ENCODE data around the gene OR2A25. TPM values are rescaled to one million over a fixed set of nuclear protein-coding genes. Genes with fewer than 3 reads are reported as not detected.

OR2A25 gene
- total RNA-seq, 4 donors from 2014 or later: not detected

GRCh38 chr7:144026203-144026883 lies 43.3 kb upstream of the OR2A25 start:
- Histone ChIP-seq H3K9me3 (no peaks in the 10 kb centered on the region), H3K27ac (no peak overlapping the region), H3K36me3 (no peaks in the 10 kb centered on the region), H3K4me1 (no peaks in the 10 kb centered on the region), H3K27me3 (no peaks in the 10 kb centered on the region), H3K4me3 (no peak overlapping the region)
- WGBS, 2 donors: 55 to 59% methylated on average over 4 of the region's 4 CpGs
- TF ChIP-seq, protein P1, sequence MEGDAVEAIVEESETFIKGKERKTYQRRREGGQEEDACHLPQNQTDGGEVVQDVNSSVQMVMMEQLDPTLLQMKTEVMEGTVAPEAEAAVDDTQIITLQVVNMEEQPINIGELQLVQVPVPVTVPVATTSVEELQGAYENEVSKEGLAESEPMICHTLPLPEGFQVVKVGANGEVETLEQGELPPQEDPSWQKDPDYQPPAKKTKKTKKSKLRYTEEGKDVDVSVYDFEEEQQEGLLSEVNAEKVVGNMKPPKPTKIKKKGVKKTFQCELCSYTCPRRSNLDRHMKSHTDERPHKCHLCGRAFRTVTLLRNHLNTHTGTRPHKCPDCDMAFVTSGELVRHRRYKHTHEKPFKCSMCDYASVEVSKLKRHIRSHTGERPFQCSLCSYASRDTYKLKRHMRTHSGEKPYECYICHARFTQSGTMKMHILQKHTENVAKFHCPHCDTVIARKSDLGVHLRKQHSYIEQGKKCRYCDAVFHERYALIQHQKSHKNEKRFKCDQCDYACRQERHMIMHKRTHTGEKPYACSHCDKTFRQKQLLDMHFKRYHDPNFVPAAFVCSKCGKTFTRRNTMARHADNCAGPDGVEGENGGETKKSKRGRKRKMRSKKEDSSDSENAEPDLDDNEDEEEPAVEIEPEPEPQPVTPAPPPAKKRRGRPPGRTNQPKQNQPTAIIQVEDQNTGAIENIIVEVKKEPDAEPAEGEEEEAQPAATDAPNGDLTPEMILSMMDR (IDR thresholded peaks at IDR 0.05): no peak
- no peak for DNase-seq (ENCODE audit: low spot score in 2 of 2)

DNA sequence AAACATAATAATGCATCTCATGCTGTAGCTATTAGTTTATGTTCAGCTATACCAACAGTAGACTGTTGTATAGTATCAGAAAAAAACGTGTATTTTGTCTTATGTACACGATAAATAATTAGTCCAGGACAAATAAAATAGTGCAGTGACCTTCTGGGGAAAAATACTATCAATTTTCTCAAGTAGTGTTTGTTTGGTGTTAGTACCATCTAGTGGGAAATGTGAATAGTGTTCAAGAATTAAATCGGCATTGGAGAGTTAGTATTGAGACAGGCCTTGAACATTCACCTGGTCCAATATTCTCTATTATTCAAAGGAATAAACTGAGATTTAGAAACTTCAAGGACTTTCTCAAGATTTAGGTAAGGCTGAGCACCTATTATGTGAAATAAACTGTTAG lies 42.5 kb upstream of the OR2A25 start:
- no peak overlapping the region for H3K27ac ChIP-seq
- H3K4me3 ChIP-seq: no peak overlapping the region
- H3K9me3 ChIP-seq: no peaks in the 10 kb centered on the region
- no peaks in the 10 kb centered on the region for H3K27me3 ChIP-seq
- 3 to 6% methylated on average over 3 of the region's 3 CpGs for WGBS, 2 donors
- TF ChIP-seq EP300 (IDR thresholded peaks at IDR 0.05) (no peak), POLR2A (IDR thresholded peaks at IDR 0.05) (no peak)
- TF ChIP-seq, protein P1 (IDR thresholded peaks at IDR 0.05): peak; percentile 19 to 50 (median 37)
- H3K36me3 ChIP-seq: no peaks in the 10 kb centered on the region
- no peaks in the 10 kb centered on the region for H3K4me1 ChIP-seq
- DNase-seq (ENCODE audit: low spot score in 2 of 2): no peak

GRCh38 chr7:144027974-144028373 lies 41.6 kb upstream of the OR2A25 start:
- Histone ChIP-seq H3K4me1 (no peaks in the 10 kb centered on the region), H3K4me3 (no peak overlapping the region), H3K27me3 (no peaks in the 10 kb centered on the region), H3K27ac (no peak overlapping the region), H3K9me3 (no peaks in the 10 kb centered on the region), H3K36me3 (no peaks in the 10 kb centered on the region)
- DNase-seq (ENCODE audit: low spot score in 2 of 2): no peak
- TF ChIP-seq EP300 (IDR thresholded peaks at IDR 0.05) (no peak), POLR2A (IDR thresholded peaks at IDR 0.05) (no peak)
- TF ChIP-seq, protein P1 (IDR thresholded peaks at IDR 0.05): no peak
- WGBS, 2 donors: 60 to 65% methylated on average over 1 of the region's 1 CpG

DNA sequence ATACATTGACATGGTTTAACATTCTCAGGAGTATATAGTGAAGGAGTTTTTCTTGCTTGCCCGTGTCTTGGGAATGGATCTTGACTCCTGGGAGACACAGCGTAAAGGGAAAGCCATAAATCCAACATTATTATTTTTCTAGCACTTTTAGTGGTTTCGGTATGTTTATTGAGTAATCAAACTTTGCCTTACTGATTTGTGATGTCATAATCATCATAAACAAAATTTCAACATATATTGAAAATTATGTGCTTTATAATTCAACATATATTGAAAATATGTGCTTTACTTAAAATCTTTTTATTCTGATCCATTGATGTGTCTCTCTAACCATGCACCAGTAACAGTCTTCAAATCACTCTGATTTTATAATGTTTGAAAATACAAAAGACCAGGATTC lies 41.1 kb upstream of the OR2A25 start:
- WGBS, 2 donors: 82 to 90% methylated on average over 3 of the region's 3 CpGs
- no peaks in the 10 kb centered on the region for H3K27me3 ChIP-seq
- peaks cover 0 to 4% (median 0%) of the 10 kb centered on the region in 4 donors for H3K4me1 ChIP-seq
- H3K9me3 ChIP-seq: no peaks in the 10 kb centered on the region
- H3K27ac ChIP-seq: no peak overlapping the region
- no peak for DNase-seq (ENCODE audit: low spot score in 2 of 2)
- H3K36me3 ChIP-seq: no peaks in the 10 kb centered on the region
- no peak overlapping the region for H3K4me3 ChIP-seq
- TF ChIP-seq, protein P1 (IDR thresholded peaks at IDR 0.05): no peak
- no peak for TF ChIP-seq EP300 (IDR thresholded peaks at IDR 0.05)
- no peak for TF ChIP-seq POLR2A (IDR thresholded peaks at IDR 0.05)

GRCh38 chr7:144032516-144032915 lies 37.1 kb upstream of the OR2A25 start:
- 69 to 89% methylated on average over 5 of the region's 5 CpGs for WGBS, 2 donors
- TF ChIP-seq, protein P1 (IDR thresholded peaks at IDR 0.05): no peak
- no peak for TF ChIP-seq EP300 (IDR thresholded peaks at IDR 0.05)
- no peak for TF ChIP-seq POLR2A (IDR thresholded peaks at IDR 0.05)
- peaks cover 0 to 11% (median 0%) of the 10 kb centered on the region in 4 donors for H3K4me1 ChIP-seq

More at GRCh38 chr7:144032516-144032915, 37.1 kb upstream of the OR2A25 start:
- H3K27me3 ChIP-seq: no peaks in the 10 kb centered on the region
- no peak overlapping the region for H3K27ac ChIP-seq
- no peaks in the 10 kb centered on the region for H3K36me3 ChIP-seq
- H3K9me3 ChIP-seq: no peaks in the 10 kb centered on the region
- DNase-seq (ENCODE audit: low spot score in 2 of 2): no peak
- no peak overlapping the region for H3K4me3 ChIP-seq
